ENCODE results near the gene BLTP3A.
"Not testable (repeated sequence)": the region's sequence is repeated elsewhere in the genome, so short reads cannot be mapped to it uniquely, and the experiment has no call there.

BLTP3A gene

GRCh38 chr6:34791701-34792604 is at the start of gene BLTP3A:
Gene BLTP3A (plus strand): TSS chr6:34792083. CDS start chr6:34792251, 168 bp downstream.
- H3K4me3 Mint-ChIP-seq, result peak within 1 kb of the TSS; percentile 92
- H3K9me3 Mint-ChIP-seq, result no peaks in the 10 kb centered on the region
- H3K36me3 Mint-ChIP-seq (ENCODE audit: low read depth), result no peaks in the 10 kb centered on the region
- H3K27ac Mint-ChIP-seq, result peak within 1 kb of the TSS; percentile 91
- no peaks in the 10 kb centered on the region for H3K27me3 Mint-ChIP-seq
- H3K4me1 Mint-ChIP-seq (ENCODE audit: low read depth), result peaks cover 29% of the 10 kb centered on the region

GRCh38 chr6:34742094-34742493 is 49.8 kb upstream of the BLTP3A start:
- Mint-ChIP-seq H3K27me3 (no peaks in the 10 kb centered on the region), H3K4me3 (no peak overlapping the region), H3K27ac (no peak overlapping the region), H3K36me3 (ENCODE audit: low read depth) (no peaks in the 10 kb centered on the region), H3K9me3 (no peaks in the 10 kb centered on the region), H3K4me1 (ENCODE audit: low read depth) (peaks cover 10% of the 10 kb centered on the region)

- no peak overlapping the region for H3K4me3 Mint-ChIP-seq
- H3K4me1 Mint-ChIP-seq (ENCODE audit: low read depth), result peaks cover 5% of the 10 kb centered on the region
- no peak overlapping the region for H3K27ac Mint-ChIP-seq
Measured at GRCh38 chr6:34743625-34744293, 48.1 kb upstream of the BLTP3A start.

GRCh38 chr6:34744294-34744647 is 47.6 kb upstream of the BLTP3A start:
- H3K9me3 Mint-ChIP-seq; H3K4me3 Mint-ChIP-seq; H3K36me3 Mint-ChIP-seq (ENCODE audit: low read depth); H3K27ac Mint-ChIP-seq; H3K27me3 Mint-ChIP-seq; H3K4me1 Mint-ChIP-seq (ENCODE audit: low read depth): not testable (repeated sequence)

More at GRCh38 chr6:34743625-34744293, 48.1 kb upstream of the BLTP3A start:
- Mint-ChIP-seq H3K9me3 (no peaks in the 10 kb centered on the region), H3K36me3 (ENCODE audit: low read depth) (no peaks in the 10 kb centered on the region), H3K27me3 (no peaks in the 10 kb centered on the region)

GRCh38 chr6:34745277-34746103 is 46.4 kb upstream of the BLTP3A start:
- no peaks in the 10 kb centered on the region for H3K27me3 Mint-ChIP-seq
- peak overlapping the region; percentile 8 for H3K27ac Mint-ChIP-seq
- no peaks in the 10 kb centered on the region for H3K9me3 Mint-ChIP-seq
- no peaks in the 10 kb centered on the region for H3K36me3 Mint-ChIP-seq (ENCODE audit: low read depth)
- no peak overlapping the region for H3K4me3 Mint-ChIP-seq
- H3K4me1 Mint-ChIP-seq (ENCODE audit: low read depth), result peaks cover 5% of the 10 kb centered on the region

GRCh38 chr6:34746104-34746846 is 45.6 kb upstream of the BLTP3A start:
- Mint-ChIP-seq H3K27ac (no peak overlapping the region), H3K4me3 (no peak overlapping the region), H3K4me1 (ENCODE audit: low read depth) (peaks cover 5% of the 10 kb centered on the region), H3K27me3 (no peaks in the 10 kb centered on the region), H3K36me3 (ENCODE audit: low read depth) (no peaks in the 10 kb centered on the region), H3K9me3 (no peaks in the 10 kb centered on the region)

- Mint-ChIP-seq H3K4me3 (no peak overlapping the region), H3K9me3 (no peaks in the 10 kb centered on the region), H3K27me3 (no peaks in the 10 kb centered on the region), H3K4me1 (ENCODE audit: low read depth) (peaks cover 5% of the 10 kb centered on the region), H3K27ac (no peak overlapping the region), H3K36me3 (ENCODE audit: low read depth) (no peaks in the 10 kb centered on the region)
Measured at GRCh38 chr6:34748757-34749156, 43.1 kb upstream of the BLTP3A start.

- H3K27ac Mint-ChIP-seq; H3K9me3 Mint-ChIP-seq; H3K27me3 Mint-ChIP-seq; H3K36me3 Mint-ChIP-seq (ENCODE audit: low read depth); H3K4me3 Mint-ChIP-seq: not testable (repeated sequence)
- peaks cover 18% of the 10 kb centered on the region for H3K4me1 Mint-ChIP-seq (ENCODE audit: low read depth)
Measured at GRCh38 chr6:34756513-34756856, 35.4 kb upstream of the BLTP3A start.

- H3K4me1 Mint-ChIP-seq (ENCODE audit: low read depth), result peaks cover 18% of the 10 kb centered on the region
- no peaks in the 10 kb centered on the region for H3K27me3 Mint-ChIP-seq
- no peak overlapping the region for H3K4me3 Mint-ChIP-seq
- H3K9me3 Mint-ChIP-seq, result no peaks in the 10 kb centered on the region
- H3K36me3 Mint-ChIP-seq (ENCODE audit: low read depth), result peaks cover 13% of the 10 kb centered on the region
- no peak overlapping the region for H3K27ac Mint-ChIP-seq
Measured at GRCh38 chr6:34757687-34758274, 34.1 kb upstream of the BLTP3A start.

GRCh38 chr6:34760108-34760507 is 31.8 kb upstream of the BLTP3A start:
- Mint-ChIP-seq H3K27me3 (no peaks in the 10 kb centered on the region), H3K9me3 (no peaks in the 10 kb centered on the region), H3K4me1 (ENCODE audit: low read depth) (peaks cover 18% of the 10 kb centered on the region), H3K27ac (no peak overlapping the region), H3K4me3 (no peak overlapping the region), H3K36me3 (ENCODE audit: low read depth) (peaks cover 23% of the 10 kb centered on the region)

GRCh38 chr6:34761681-34762080 is 30.2 kb upstream of the BLTP3A start:
- H3K4me3 Mint-ChIP-seq, H3K27ac Mint-ChIP-seq, H3K27me3 Mint-ChIP-seq, H3K9me3 Mint-ChIP-seq: not testable (repeated sequence)
- Mint-ChIP-seq H3K36me3 (ENCODE audit: low read depth) (peaks cover 26% of the 10 kb centered on the region), H3K4me1 (ENCODE audit: low read depth) (peaks cover 15% of the 10 kb centered on the region)

GRCh38 chr6:34768148-34768547 is 23.7 kb upstream of the BLTP3A start:
- Mint-ChIP-seq H3K4me3 (no peak overlapping the region), H3K27ac (no peak overlapping the region), H3K36me3 (ENCODE audit: low read depth) (peaks cover 56% of the 10 kb centered on the region), H3K27me3 (no peaks in the 10 kb centered on the region), H3K4me1 (ENCODE audit: low read depth) (peaks cover 22% of the 10 kb centered on the region), H3K9me3 (no peaks in the 10 kb centered on the region)

- H3K4me1 Mint-ChIP-seq (ENCODE audit: low read depth), result peaks cover 22% of the 10 kb centered on the region
- H3K27me3 Mint-ChIP-seq, result no peaks in the 10 kb centered on the region
- peaks cover 58% of the 10 kb centered on the region for H3K36me3 Mint-ChIP-seq (ENCODE audit: low read depth)
- no peak overlapping the region for H3K27ac Mint-ChIP-seq
- H3K9me3 Mint-ChIP-seq, result no peaks in the 10 kb centered on the region
- no peak overlapping the region for H3K4me3 Mint-ChIP-seq
Measured at GRCh38 chr6:34771727-34772126, 20.2 kb upstream of the BLTP3A start.

- Mint-ChIP-seq H3K4me3 (no peak overlapping the region), H3K4me1 (ENCODE audit: low read depth) (peaks cover 22% of the 10 kb centered on the region), H3K9me3 (no peaks in the 10 kb centered on the region), H3K36me3 (ENCODE audit: low read depth) (peaks cover 47% of the 10 kb centered on the region), H3K27me3 (no peaks in the 10 kb centered on the region), H3K27ac (no peak overlapping the region)
Measured at GRCh38 chr6:34772940-34773339, 18.9 kb upstream of the BLTP3A start.
